Measurements from ENCODE around the gene TLCD1.
"Not testable (repeated sequence)": the region's sequence is repeated elsewhere in the genome, so short reads cannot be mapped to it uniquely, and the experiment has no call there.

The TLCD1 gene

DNA sequence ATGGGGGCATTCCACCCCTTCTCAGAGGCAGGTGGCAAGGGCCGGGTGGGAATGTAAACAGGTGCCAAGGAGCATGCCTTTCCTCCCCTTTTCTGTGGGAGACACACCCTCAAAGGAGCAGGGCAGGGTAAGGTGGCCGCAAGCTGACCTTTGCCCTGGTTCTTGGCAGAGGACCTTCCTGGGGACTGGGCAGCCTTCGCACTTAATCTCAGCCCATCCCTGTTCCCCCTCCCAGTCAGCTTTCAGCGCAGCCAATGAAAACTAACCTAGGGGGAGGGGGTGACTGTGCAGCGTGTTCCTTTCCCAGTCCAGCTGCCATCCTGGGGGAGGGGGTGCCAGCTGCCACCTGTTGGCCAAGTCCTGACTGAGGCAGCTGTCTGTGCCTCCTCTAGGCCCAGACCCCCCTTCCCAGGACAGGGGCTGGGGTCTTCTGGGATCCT lies 20.6 kb upstream of the TLCD1 start:
- no peak for DNase-seq

DNA sequence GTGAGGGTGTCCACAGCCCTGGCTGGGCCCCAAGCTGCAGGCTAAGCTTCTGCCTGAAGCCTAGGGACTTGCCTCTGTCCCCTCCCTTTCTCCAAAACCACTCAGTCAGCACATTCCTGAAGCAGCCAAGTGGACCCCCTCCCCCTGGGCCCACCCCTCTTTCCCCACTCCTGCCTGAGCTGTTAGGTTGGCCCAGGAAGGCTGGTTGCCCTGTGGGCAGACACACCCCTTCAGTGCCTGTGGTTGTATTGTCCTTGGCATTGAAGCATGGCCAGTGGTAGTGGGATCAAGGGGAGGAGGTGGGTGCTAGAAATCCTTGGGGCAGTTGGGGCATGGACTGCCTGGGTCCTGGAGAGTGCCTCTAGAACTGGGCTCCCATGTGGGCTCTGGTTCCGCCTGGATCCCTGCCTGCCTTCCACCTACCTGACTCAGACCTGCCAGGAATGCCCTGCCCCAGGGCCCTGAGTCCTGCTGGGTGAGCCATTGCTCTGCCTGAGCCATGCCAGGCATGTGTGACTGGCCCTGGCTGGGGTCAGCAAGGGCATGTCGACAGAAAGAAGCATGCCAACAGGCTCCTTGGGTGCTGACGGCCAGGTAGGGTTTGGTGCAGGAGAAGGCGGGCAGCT lies 19.9 kb upstream of the TLCD1 start:
- no peak for DNase-seq

DNA sequence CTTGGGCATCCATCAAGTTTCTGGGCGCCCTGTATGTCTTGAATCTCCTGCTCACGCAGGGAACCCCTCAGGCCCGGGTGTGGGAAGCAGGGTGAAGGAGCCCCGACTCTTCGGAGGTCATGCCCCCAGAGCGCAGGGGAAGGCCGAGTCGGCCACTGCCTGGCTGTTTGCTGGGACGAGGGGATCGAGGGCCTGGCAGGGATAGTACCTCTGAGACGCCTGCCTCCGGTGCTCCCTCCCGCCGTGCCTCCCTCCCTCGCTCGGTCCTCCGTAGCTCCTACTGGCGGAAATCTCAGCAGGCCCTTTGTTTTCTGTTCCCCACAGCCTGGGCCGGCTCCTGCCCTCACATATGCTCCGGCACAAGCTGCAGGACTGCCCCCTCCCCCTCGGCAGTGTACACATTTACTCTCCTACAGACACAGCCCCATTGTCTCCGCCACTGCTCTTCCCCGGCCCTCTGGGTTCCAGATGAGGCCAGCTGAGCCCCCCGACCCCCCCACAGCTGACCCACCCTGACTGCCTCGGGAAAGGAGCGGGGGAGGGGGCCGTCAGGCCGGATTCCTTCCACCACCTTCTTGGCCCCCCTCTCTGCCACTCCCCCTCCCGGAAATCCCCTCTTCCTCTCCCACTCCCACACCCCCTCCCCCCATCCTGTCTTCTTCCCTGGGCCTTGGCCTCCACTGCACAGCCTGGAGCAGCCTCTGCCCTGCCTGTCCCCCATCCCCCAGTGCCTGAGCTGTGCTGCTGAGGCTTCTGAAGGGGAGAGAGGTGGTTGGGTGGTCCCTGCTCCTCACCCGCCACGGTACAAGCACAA lies 19.1 kb upstream of the TLCD1 start:
- DNase-seq: peak; percentile 83

DNA sequence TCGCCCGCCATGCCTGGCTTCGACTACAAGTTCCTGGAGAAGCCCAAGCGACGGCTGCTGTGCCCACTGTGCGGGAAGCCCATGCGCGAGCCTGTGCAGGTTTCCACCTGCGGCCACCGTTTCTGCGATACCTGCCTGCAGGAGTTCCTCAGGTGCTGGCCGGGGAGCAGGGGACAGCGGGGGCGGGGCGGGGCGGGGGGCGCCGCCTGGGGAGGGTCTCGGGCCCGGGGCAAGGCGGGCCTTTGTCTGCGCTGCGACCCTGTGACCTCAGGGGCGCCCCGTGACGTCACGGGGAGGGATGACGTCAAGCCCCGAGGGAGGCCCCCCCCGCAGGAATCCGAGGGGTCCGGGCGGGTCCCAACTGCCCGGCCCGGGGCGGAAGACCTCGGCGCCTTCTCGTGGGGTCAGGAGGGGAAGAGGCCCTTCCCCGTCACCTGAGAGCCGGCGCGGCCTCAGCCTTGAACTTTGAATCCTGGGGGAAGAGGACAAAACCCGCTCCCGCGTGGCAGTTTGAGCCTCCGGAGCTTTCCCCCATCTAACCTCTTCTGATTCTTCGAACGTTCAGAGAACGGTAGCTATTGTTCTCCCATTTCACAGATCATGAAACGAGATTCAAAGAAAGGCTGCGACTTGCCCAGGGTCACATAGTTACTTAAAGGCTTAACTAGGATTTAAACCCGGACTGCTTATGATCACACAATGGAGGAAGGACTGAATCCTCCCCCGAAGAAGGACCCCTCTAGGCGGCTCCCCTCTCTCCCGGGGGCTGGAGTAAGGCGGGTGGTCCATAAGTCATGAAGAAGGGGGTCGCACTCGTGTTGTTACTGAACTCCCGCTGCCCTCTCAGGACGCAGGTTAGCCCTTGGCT lies 18.3 kb upstream of the TLCD1 start:
- DNase-seq: peak; percentile 84

DNA sequence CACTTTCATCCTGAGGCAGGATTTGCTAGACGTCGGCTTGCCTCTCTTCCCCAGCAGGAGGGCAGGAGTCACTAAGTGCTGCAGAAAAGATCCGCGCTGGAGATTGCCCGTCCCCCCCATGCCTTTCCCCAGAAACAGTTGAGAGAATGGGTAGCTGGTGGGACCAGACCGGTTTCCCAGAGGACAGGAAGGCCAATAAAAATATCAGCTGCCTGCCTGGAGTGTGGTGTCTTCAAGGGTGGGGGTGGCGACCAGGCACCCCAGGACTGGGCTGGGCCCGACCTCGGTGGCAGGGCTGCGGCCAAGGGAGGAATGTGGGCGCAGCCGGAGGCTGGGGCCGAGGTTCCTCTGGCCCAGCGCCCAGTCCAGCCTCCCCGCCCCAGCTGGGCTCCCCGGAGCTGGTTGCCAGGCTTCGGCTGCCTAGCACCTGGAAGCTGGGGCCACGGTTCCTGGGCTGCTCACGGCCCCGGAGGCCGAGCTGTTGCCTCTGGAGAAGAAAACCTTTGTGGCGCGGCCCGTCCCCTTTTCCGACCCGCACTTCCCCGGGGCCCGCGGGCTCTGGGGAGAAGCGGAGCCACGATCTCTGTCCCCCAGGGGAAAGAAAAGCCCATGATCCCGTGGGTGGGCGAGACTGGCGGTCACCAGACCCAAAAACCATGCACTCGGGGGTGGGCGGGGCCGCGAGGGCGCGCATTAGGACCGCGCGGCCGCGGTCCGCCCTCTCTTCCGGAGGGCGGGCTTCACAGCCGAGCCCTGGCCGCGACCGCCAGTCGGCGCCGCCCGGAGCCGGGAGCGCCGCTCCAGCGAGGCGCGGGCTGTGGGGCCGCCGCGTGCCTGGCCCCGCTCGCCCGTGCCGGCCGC lies 17.4 kb upstream of the TLCD1 start, which contains the start of gene TRAF4:
Gene TRAF4, plus strand, starts transcription at position 769 of the 861 bp plus-strand sequence. CDS start 102 bp downstream, outside the sequence.
- peak; percentile 94 for DNase-seq

DNA sequence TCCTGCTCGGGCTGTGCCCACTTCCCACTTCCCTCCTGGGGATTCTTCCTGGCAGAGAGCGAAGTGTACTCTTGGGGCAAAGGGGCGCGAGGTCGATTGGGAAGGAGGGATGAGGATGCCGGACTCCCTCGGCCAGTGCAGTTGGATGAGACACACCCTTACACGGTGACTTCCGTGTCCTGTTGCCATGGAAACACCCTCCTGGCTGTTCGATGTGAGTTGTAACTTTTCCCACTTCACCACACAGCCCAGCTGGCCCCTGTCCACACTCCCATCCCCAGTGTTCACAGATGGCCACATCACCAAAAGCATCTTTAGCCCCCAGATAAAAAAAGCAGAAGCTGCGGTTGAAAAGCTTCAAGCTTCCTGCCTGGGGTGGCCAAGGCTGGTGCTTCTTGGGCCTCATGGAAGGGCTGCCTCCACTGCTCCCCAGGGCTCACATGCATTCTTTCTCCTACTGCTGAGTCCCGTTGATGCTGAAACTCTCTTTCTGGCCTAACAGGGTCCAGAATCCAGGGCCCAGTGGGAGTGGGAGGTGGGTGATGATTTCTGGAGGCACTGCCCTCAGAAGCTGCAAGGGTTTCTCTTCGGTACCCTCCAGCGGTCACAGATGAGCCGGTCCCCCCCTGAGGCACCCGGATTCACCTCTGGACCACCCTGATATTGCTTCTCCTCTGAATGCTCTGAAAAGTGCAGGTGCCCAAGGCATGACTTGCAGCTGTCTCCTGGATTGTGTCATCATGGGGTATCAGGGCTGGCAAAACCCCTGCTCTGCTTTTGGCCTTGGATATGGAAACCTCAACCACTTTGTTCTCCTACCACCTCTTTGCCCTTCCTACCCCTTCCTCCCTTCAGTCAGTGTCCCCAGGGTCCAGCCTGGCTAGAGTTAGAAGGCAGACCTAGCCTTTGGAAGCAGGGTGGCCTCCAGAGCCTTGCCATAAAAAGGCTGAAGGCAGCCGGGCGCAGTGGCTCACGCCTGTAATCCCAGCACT lies 15.6 kb upstream of the TLCD1 start:
- DNase-seq: no peak

DNA sequence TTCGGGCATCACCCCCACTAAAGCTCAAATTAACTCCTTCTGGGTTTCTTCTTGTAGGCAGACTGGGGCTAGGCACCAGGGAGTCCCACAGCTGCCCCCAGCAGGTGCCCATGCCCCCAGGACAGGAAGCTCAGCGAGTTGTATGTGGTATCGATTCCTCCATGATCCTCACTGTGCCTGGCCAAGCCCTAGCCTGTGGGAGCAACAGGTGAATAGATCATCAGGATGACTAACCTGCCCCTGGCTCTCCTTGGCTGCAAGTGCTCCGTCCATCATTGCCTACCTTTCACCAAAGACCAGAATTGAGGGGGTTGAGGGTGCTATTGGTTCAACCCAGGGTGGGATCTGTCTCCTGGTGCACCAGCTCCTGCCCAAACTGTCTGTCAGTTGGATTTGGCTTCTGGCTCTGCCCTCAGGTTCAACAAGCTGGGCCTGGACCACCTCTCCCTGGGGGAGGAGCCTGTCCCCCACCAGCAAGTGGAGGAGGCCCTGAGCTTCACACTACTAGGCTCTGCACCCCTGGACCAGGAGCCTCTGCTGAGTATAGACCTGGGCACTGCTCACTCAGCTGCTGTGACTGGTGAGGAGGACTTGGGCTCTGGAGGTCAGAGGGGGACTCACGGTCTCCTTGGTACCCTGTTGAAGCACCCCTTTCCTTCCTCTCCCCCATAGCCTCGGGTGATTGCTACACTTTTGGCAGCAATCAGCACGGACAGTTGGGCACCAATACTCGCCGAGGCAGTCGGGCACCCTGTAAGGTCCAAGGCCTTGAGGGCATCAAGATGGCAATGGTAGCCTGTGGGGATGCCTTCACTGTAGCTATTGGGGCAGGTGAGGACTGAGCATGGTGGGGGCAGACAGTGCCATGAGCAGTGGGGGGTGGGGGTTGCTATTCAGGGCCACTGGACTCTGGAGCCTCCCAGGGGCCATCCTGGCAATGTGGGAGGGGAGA lies 14.6 kb upstream of the TLCD1 start:
- no peak for DNase-seq

DNA sequence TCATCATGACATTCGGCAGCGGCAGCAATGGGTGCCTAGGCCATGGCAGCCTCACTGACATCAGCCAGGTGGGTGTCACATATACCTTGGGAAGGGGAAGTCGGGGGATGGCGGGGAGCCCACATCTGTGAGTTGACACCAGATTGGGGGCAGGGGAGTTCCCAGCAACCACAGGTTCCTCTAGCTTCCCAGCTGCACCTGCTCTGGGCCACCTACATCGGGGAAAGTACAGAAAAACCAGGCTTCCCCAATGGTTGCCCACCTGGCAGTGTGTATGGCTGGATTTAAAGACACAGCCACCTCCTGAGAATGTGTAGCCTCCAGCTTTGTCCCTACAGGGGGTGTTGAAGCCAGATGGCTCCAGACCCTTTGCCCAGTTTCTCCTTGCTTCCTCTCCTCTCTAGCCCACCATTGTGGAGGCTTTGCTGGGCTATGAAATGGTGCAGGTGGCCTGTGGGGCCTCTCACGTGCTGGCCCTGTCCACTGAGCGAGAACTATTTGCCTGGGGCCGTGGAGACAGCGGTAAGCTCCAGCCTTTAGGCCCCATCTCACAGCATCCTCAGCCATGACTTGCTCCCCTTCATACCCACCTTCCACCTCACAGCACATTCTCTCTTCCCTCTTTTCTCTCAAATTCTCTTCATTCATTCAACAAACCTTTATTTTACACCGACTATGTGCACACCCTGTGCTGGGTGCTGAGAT lies 12.8 kb upstream of the TLCD1 start:
- no peak for DNase-seq

DNA sequence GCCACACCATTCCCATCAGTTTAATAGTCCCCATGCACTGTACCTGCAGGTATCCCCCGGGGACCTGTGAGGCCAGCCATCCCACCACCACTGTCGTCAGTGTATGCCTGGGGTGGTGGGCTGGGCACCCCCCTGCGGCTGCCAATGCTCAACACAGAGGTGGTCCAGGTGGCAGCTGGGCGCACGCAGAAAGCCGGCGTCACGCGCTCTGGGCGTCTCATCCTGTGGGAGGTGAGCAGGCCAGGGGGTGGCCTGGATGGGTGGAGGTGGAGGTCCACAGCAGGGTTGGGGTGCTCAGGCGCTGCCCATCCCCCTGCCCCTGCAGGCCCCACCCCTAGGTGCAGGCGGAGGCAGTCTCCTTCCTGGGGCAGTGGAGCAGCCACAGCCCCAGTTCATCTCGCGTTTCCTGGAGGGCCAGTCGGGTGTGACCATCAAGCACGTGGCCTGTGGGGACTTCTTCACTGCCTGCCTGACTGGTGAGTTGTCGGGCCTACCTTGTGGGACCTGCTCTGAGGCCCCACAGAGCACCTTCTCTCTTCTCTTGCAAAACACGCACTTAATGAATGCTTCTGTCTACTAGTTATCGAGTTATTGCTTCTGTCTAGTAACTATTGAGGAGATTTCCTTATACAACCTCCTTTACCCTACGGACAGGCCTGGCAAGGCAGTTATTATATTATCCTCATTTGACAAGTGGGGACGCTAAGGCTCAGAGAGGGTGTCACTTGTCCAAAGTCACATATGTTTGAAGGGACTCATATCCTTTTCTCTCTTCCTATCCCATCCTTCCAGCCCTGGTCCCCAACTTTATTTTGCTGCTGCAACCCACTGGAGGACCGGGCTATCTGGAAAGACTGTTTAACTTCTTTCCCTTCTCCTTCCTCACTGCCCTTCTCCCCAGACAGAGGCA lies 12.0 kb upstream of the TLCD1 start:
- DNase-seq: no peak

DNA sequence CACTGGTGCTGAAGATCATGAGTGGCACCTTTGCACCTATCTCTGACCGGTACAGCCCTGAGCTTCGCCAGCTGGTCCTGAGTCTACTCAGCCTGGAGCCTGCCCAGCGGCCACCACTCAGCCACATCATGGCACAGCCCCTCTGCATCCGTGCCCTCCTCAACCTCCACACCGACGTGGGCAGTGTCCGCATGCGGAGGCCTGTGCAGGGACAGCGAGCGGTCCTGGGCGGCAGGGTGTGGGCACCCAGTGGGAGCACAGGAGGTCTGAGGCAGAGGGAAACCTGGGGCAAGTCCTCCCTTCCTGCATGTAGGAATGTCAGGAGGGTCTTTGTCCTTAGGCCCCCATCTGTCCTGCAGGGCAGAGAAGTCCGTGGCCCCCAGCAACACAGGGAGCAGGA lies 11.3 kb upstream of the TLCD1 start:
- no peak for DNase-seq

DNA sequence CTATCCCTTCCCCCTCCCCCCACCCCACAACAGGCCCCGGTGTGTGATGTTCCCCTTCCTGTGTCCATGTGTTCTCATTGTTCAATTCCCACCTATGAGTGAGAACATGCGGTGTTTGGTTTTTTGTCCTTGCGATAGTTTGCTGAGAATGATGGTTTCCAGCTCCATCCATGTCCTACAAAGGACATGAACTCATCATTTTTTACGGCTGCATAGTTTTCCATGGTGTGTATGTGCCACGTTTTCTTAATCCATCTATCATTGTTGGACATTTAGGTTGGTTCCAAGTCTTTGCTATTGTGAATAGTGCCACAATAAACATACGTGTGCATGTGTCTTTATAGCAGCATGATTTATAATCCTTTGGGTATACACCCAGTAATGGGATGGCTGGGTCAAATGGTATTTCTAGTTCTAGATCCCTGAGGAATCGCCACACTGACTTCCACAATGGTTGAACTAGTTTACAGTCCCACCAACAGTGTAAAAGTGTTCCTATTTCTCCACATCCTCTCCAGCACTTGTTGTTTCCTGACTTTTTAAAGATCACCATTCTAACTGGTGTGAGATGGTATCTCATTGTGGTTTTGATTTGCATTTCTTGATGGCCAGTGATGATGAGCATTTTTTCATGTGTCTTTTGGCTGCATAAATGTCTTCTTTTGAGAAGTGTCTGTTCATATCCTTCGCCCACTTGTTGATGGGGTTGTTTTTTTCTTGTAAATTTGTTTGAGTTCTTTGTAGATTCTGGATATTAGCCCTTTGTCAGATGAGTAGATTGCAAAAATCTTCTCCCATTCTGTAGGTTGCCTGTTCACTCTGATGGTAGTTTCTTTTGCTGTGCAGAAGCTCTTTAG lies 10.1 kb upstream of the TLCD1 start:
- not testable (repeated sequence) for DNase-seq

DNA sequence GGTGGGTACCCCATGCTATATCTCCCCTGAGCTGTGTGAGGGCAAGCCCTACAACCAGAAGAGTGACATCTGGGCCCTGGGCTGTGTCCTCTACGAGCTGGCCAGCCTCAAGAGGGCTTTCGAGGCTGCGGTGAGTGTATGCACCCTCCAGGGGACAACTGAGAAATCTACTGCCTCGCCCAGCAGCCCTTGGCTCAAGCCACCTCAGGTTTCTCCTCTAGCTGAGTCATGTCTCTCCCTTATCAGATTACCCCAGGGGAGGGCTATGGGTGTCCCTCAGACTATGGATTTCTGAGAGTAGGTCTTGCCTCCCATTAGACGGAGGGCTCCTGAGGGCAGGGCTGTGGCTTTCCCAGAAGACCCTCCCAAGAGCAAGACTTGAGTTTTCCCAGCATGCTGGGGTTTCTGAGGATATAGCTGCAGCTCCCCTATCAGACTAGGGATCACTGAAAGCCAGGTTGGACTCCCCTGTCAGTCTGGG lies 9.2 kb upstream of the TLCD1 start:
- DNase-seq: no peak

DNA sequence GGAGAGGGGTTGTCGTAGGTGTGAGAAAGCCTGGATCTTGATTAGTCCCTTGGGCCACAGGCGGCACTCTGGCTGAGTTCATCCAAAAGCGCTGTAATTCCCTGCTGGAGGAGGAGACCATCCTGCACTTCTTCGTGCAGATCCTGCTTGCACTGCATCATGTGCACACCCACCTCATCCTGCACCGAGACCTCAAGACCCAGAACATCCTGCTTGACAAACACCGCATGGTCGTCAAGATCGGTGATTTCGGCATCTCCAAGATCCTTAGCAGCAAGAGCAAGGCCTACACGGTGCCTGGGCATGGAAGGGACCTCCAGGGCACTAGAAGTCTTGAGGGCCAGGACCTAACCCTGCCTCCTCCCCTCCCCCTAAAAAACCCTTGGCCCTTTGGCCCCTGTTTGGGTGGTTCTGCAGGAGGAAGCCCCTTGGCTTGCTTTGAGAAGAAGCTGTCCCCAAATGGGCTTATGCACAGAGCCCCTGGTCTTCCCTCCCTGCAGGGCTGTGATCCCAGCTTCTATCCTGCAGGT lies 8.7 kb upstream of the TLCD1 start:
- no peak for DNase-seq

DNA sequence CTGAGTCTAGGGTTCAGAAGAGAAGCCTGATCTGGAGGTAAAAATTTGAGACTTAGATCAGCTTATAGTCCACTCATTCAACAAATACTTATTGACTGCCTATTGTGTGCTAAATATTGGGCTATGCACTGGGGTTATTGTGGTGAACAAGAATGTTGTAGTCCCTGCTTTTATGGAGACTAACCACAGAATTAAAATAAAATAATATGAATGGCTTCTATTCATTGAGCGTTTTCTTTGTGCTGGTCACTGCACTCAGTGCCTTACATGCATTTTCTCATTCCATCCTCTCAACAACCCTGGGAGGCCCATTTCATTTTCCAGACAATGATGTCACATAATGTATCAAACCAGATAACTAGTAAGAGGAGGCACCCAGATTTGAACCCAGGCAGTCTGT lies 7.3 kb upstream of the TLCD1 start:
- no peak for DNase-seq

DNA sequence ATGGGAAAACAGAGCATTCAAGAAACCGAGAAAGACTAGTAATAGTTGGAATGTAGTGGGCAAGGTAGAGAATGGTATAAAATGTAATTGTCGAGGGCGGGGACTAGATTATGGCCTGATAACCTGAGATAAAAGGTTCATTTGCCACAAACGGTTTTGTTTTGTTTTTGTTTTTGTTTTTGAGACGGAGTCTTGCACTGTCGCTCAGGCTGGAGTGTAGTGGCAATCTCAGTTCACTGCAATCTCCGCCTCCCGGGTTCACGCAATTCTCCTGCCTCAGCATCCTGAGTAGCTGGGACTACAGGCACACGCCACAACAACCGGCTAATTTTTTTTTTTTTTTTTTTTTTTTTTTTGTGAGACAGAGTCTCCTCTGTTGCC lies 3.9 kb upstream of the TLCD1 start:
- no peak for DNase-seq

DNA sequence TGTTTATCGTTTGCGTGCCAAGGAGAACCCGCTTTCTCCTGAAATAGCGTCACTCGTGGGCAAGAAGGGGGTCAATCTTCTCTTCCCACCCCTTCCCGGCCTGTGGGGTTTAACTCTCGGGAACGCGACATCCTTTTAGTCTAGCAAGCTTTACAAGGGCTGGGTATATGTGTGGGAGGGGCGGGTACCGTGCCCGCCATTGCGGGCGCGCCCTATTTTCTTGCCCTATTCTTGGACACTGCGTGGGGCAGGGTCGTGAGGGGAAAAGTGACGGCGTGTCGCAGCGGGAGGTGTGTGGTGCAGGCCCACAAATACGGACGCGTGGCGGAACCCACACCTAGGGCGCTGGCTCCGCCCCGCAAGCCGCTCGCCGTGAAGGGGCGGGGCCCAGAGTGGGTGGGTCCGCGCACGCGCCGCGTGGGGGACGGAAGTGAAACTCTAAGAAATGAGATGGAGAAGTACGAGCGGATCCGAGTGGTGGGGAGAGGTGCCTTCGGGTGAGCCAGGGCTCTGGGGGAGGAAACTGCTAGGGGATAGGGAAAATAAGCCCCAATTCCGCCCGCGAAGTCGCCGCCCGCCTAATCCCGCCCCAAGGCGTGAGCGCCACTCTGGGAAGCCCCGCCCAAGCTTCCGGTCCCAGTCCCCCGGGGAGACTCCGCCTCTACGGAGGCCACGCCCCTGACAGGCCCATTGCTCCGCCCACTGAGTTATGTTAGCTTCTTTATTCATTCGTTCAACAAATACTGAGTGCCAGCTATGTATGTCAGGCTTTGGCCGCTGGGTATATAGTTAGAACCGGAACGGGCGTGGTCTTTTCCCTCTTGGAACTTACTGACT lies 2.5 kb upstream of the TLCD1 start, which contains the start of gene NEK8:
Gene NEK8, plus strand, starts transcription at position 425 of the 837 bp plus-strand sequence. Its CDS starts 26 bp downstream, at position 451.
- DNase-seq: peak; percentile 97

Data from retina (tissue), 1 donor.